DMS53 treated with DMSO at 0.1 percent for 48 hours (cell line): ENCODE data around the gene SHE.

Experiments used
- DNase-seq: peaks from one replicate; lab custom pipeline; 2025; ENCODE audit not compliant: unreplicated experiment; lab: John Stamatoyannopoulos, UW

The SHE gene

GRCh38 chr1:154453161-154453560, 49.1 kb downstream of the SHE start:
- DNase-seq: no peak

- no peak for DNase-seq
These were observed 53.8 kb downstream of the SHE start for GRCh38 chr1:154448331-154448811.

GRCh38 chr1:154446789-154447188, 55.4 kb downstream of the SHE start:
- no peak for DNase-seq

- DNase-seq: no peak
These were observed 55.9 kb downstream of the SHE start for GRCh38 chr1:154446292-154446691.

GRCh38 chr1:154445040-154445472, 57.2 kb downstream of the SHE start:
- no peak for DNase-seq

- DNase-seq: no peak
These were observed 58.8 kb downstream of the SHE start for GRCh38 chr1:154443274-154444013.

- no peak for DNase-seq
These were observed 60.0 kb downstream of the SHE start for GRCh38 chr1:154442006-154442740.

- DNase-seq: no peak
These were observed 60.8 kb downstream of the SHE start for GRCh38 chr1:154441241-154441888.

GRCh38 chr1:154440036-154440804, 62.0 kb downstream of the SHE start:
- DNase-seq: no peak

- DNase-seq: no peak
These were observed 65.8 kb downstream of the SHE start for GRCh38 chr1:154436433-154436832.

GRCh38 chr1:154435599-154436200, 66.5 kb downstream of the SHE start:
- no peak for DNase-seq

GRCh38 chr1:154434346-154435085, 67.7 kb downstream of the SHE start:
- DNase-seq: no peak

GRCh38 chr1:154433161-154433764, 68.9 kb downstream of the SHE start:
- DNase-seq: no peak

GRCh38 chr1:154431586-154432373, 70.4 kb downstream of the SHE start:
- DNase-seq: no peak

GRCh38 chr1:154430903-154431302, 71.3 kb downstream of the SHE start:
- DNase-seq: no peak

- DNase-seq: no peak
These were observed 72.2 kb downstream of the SHE start for GRCh38 chr1:154429841-154430611.
